NCI-H2081 treated with DMSO at 0.1 percent for 48 hours (cell line): ENCODE results near the gene SMS.

Source experiments
- DNase-seq: peaks from one replicate; lab custom pipeline; 2025; lab: John Stamatoyannopoulos, UW

The SMS gene

GRCh38 chrX:21982311-21982710 is 41.8 kb downstream of the SMS start:
- no peak for DNase-seq

GRCh38 chrX:21985332-21985777 is 44.8 kb downstream of the SMS start:
- peak; percentile 53 for DNase-seq

GRCh38 chrX:21986596-21986995 is 46.1 kb downstream of the SMS start:
- no peak for DNase-seq

- no peak for DNase-seq
Measured at GRCh38 chrX:21989384-21989783, 48.9 kb downstream of the SMS start.

GRCh38 chrX:21990832-21991231 is 50.3 kb downstream of the SMS start:
- no peak for DNase-seq

GRCh38 chrX:21991504-21991903 is 51.0 kb downstream of the SMS start:
- no peak for DNase-seq

GRCh38 chrX:21993265-21993664 is 52.8 kb downstream of the SMS start:
- no peak for DNase-seq

GRCh38 chrX:21996872-21997455 is 56.5 kb downstream of the SMS start:
- DNase-seq = no peak

GRCh38 chrX:21998037-21998436 is 57.5 kb downstream of the SMS start:
- no peak for DNase-seq

GRCh38 chrX:22004866-22005265 is 64.4 kb downstream of the SMS start:
- DNase-seq = no peak

GRCh38 chrX:22012051-22012450 is 71.5 kb downstream of the SMS start:
- no peak for DNase-seq

GRCh38 chrX:22012931-22013330 is 72.4 kb downstream of the SMS start:
- DNase-seq = no peak

- no peak for DNase-seq
Measured at GRCh38 chrX:22015139-22015750, 74.7 kb downstream of the SMS start.

- DNase-seq = no peak
Measured at GRCh38 chrX:22021751-22022324, 81.3 kb downstream of the SMS start.

GRCh38 chrX:22024577-22024976 is 84.1 kb downstream of the SMS start:
- DNase-seq = no peak

GRCh38 chrX:22025751-22026150 is 85.2 kb downstream of the SMS start:
- no peak for DNase-seq

GRCh38 chrX:22026731-22027130 is 86.2 kb downstream of the SMS start:
- DNase-seq = no peak

GRCh38 chrX:22032084-22032483 is 91.6 kb downstream of the SMS start, which contains the start of gene PHEX:
PHEX (plus strand) TSS chrX:22032325; CDS start chrX:22033006, 681 bp downstream.
- no peak for DNase-seq

- no peak for DNase-seq
Measured at GRCh38 chrX:22032506-22032905, 92.0 kb downstream of the SMS start.

- DNase-seq = no peak
Measured at GRCh38 chrX:22033818-22034217, 93.3 kb downstream of the SMS start.

GRCh38 chrX:22035236-22035635 is 94.7 kb downstream of the SMS start:
- DNase-seq = no peak

- no peak for DNase-seq
Measured at GRCh38 chrX:22037225-22037624, 96.7 kb downstream of the SMS start.

GRCh38 chrX:22037911-22038537 is 97.5 kb downstream of the SMS start:
- DNase-seq = no peak
